Adrenal gland (tissue), 5 donors: ENCODE data around the gene LANCL2.

Experiments
- CTCF ChIP-seq, 6 experiments: fragments of 450-650 bp in 4 of 6; fragments of 200-600 bp in 2 of 6; sonication (generic) in 1 of 6; IDR thresholded peaks; 1 replicate in 5 of 6; 2 replicates in 1 of 6; pipeline versions ENCODE4 v1.5.1 to v1.8.0; 2016 to 2021; ENCODE audit warnings: antibody characterized with exemption in 6 of 6, mild to moderate bottlenecking in 2 of 6, moderate library complexity in 1 of 6
- POLR2A ChIP-seq, 2 donors: fragments of 450-650 bp; IDR thresholded peaks; one replicate each; pipeline ENCODE4 v1.6.1; 2017; ENCODE audit warnings: antibody characterized with exemption in 2 of 2, mild to moderate bottlenecking in 2 of 2, moderate library complexity in 1 of 2
- donor health status: DM: no; HTN: no; CAD: no.

- TF ChIP-seq POLR2A (IDR thresholded peaks at IDR 0.05) (no peak), CTCF (IDR thresholded peaks at IDR 0.05) (no peak)
These were observed 108.8 kb downstream of the LANCL2 start for GRCh38 chr7:55473932-55474331.
